ENCODE results near the gene PCDHA8. TPM values are rescaled to one million over a fixed set of nuclear protein-coding genes. Genes with fewer than 3 reads are reported as not detected.
"Not testable (repeated sequence)": the region's sequence is repeated elsewhere in the genome, so short reads cannot be mapped to it uniquely, and the experiment has no call there.

Gene PCDHA8
- polyA plus RNA-seq, 1 donor (not counting 4 experiments of a cell fraction or from before 2014, with no cell fraction given), result not detected

- H3K9me3 ChIP-seq (ENCODE audit: control insufficient read depth, low read depth, low read length); H4K20me1 ChIP-seq (ENCODE audit: control insufficient read depth, extremely low read depth, insufficient read depth, low read length); H2AFZ ChIP-seq (ENCODE audit: control insufficient read depth, low read length); FAIRE-seq; H3K9ac ChIP-seq (ENCODE audit: control insufficient read depth, extremely low read depth, insufficient read depth, low read length); H3K27ac ChIP-seq (ENCODE audit: control insufficient read depth, insufficient read depth, low read length); dilution Hi-C loops (cut with MboI; ENCODE audit: extremely low pct_ligation_motif_present, low sequenced_read_pairs); H3K4me3 ChIP-seq (ENCODE audit: control insufficient read depth in 2 of 3, extremely low read depth in 1 of 3, insufficient read depth in 2 of 3, low read depth in 1 of 3, low read length in 3 of 3); H3K9me1 ChIP-seq (ENCODE audit: control insufficient read depth, extremely low read depth, insufficient read depth, low read length); H3K27me3 ChIP-seq (ENCODE audit: control insufficient read depth, extremely low read depth, insufficient read depth, low read length); DNase-seq (ENCODE audit: low read depth, low spot score); H3K4me1 ChIP-seq (ENCODE audit: control insufficient read depth, extremely low read depth, insufficient read depth, low read length); H3K4me2 ChIP-seq (ENCODE audit: control insufficient read depth, extremely low read depth, insufficient read depth, low read depth, low read length); H3K36me3 ChIP-seq (ENCODE audit: control insufficient read depth in 2 of 2, extremely low read depth in 1 of 2, insufficient read depth in 2 of 2, low read length in 2 of 2); H3K79me2 ChIP-seq (ENCODE audit: control insufficient read depth, insufficient read depth, low read length): not testable (repeated sequence)
Observed at GRCh38 chr5:140849831-140850634, 9.0 kb downstream of the PCDHA8 start.

- Histone ChIP-seq H3K4me3 (ENCODE audit: control insufficient read depth in 2 of 3, extremely low read depth in 1 of 3, insufficient read depth in 2 of 3, low read depth in 1 of 3, low read length in 3 of 3) (no peak within 1 kb of the TSS), H3K4me2 (ENCODE audit: control insufficient read depth, extremely low read depth, insufficient read depth, low read depth, low read length) (no peak within 1 kb of the TSS), H2AFZ (ENCODE audit: control insufficient read depth, low read length) (no peak within 1 kb of the TSS), H3K27me3 (ENCODE audit: control insufficient read depth, extremely low read depth, insufficient read depth, low read length) (no peaks in the 10 kb centered on the region), H3K9me3 (ENCODE audit: control insufficient read depth, low read depth, low read length) (peaks cover 12% of the 10 kb centered on the region), H3K79me2 (ENCODE audit: control insufficient read depth, insufficient read depth, low read length) (no peaks in the 10 kb centered on the region), H3K27ac (ENCODE audit: control insufficient read depth, insufficient read depth, low read length) (no peak within 1 kb of the TSS), H3K9me1 (ENCODE audit: control insufficient read depth, extremely low read depth, insufficient read depth, low read length) (no peaks in the 10 kb centered on the region), H3K4me1 (ENCODE audit: control insufficient read depth, extremely low read depth, insufficient read depth, low read length) (no peaks in the 10 kb centered on the region), H3K9ac (ENCODE audit: control insufficient read depth, extremely low read depth, insufficient read depth, low read length) (no peak within 1 kb of the TSS), H4K20me1 (ENCODE audit: control insufficient read depth, extremely low read depth, insufficient read depth, low read length) (no peaks in the 10 kb centered on the region), H3K36me3 (ENCODE audit: control insufficient read depth in 2 of 2, extremely low read depth in 1 of 2, insufficient read depth in 2 of 2, low read length in 2 of 2) (no peaks in the 10 kb centered on the region)
- DNase-seq (ENCODE audit: low read depth, low spot score) (no peak), FAIRE-seq (no peak)
- TF ChIP-seq CTCF (optimal IDR thresholded peaks at IDR 0.05 in 1 of 3, IDR thresholded peaks at IDR 0.05 in 1 of 3, conservative IDR thresholded peaks at IDR 0.05 in 1 of 3; ENCODE audit: extremely low read depth in 1 of 3, insufficient read depth in 2 of 3, low read length in 3 of 3) (no peak), EZH2 (IDR thresholded peaks at IDR 0.05; ENCODE audit: low read length) (no peak)
- dilution Hi-C loops (cut with MboI; ENCODE audit: extremely low pct_ligation_motif_present, low sequenced_read_pairs), result no loop called here
Observed at GRCh38 chr5:140855772-140856674, 15.0 kb downstream of the PCDHA8 start, which contains the start of gene PCDHA10. PCDHA10 (plus strand) TSS chr5:140855897; CDS start chr5:140856049, 152 bp downstream.

Measured in keratinocyte (primary cell).